Hematopoietic multipotent progenitor cell (in vitro differentiated cells): ENCODE measurements around the gene FNDC10. TPM values are rescaled to one million over a fixed set of nuclear protein-coding genes. Genes with fewer than 3 reads are reported as not detected.
A peak's percentile ranks its signal among the peaks of the same experiment; 100 is the strongest.

Experiments used
- DNase-seq, 3 donors: peaks; one replicate each; pipeline ENCODE4 v3.0.0-alpha.2; 2011 to 2015; ENCODE audit warnings: low read depth in 2 of 3, low spot score in 2 of 3
- total RNA-seq: library from RNA; depleted of rRNA; stranded (reverse); fragments of >200 nt; gene quantifications from one replicate; pipeline ENCODE4 v1.2.3, GENCODE V29; 2012

Gene FNDC10
- total RNA-seq, 1 donor = 3.5 TPM

DNA sequence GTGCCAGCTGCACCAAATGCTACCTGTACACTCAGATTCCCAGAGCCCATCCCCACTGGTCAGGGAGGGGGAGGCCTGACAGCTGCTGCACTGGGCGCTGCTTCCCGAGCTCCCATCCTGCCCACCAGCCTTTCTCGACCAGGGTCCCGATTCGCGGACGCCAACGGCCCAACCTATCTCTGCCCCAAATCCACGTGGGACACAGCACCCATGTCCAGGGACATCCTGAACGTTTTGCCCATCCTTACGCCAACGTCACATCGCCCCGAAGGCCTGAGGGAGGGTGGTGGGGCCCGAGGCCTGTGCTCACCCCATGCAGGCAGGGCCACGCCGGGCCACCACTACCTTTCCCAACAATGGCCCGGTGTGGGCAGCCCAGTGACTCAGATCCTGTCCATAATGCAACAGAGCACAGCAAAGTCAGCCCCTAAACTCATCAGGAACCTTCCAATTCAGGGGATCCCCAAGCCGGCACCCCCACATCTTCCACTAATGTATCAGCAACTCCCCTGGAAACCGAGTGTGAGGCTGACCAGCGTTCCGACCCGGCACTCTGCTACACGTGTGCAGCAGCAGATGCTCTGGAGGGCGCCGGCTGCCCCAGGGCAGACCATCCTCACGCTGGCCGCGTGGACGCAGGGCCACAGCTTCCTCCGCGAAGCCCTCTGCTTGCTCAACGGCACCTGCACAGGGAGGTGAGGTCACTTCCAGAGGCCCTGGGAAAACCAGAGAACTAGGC is 48.2 kb downstream of the FNDC10 start:
- DNase-seq = no peak

DNA sequence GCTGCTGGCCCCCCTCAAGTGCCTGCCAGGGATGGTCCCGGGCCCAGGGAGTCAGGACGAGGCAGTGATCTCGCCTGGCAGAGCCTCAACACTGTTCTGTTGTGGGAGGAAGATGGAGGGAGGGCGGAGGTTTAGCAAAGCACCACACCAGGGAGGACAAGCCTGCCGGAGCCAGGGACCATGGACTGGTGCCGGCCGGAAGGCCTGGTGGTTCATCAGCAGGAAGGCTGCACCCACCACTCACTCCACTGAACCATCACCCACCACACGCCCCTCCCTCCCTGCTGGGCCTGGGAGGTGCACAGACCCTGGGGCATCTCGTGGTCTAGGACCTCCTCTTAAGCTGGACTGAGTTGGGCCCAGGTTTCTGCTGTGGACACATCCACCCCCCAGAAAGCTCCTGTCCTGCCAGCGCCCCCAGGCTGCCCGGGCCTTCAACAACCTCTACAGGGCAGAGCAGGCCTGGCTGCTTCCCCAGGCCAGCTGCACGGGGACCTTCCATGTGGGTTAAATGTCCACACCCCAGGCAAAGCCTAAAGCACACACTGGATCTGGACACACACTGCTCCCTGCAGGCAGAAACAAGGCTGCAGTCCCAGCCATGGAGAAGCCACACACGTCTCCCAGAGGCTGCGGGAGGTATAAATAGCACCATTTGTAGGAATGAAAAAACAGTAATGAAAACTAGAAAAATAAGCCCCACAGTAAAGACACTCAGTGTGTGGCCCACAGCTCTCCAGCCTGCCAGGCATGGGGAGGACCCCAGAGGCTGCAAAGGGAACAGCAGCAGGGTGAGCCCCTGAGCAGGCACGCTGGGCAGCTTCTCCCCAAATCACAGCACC is 49.1 kb downstream of the FNDC10 start:
- peak in 1 of 3 donors; percentile 37 for DNase-seq

DNA sequence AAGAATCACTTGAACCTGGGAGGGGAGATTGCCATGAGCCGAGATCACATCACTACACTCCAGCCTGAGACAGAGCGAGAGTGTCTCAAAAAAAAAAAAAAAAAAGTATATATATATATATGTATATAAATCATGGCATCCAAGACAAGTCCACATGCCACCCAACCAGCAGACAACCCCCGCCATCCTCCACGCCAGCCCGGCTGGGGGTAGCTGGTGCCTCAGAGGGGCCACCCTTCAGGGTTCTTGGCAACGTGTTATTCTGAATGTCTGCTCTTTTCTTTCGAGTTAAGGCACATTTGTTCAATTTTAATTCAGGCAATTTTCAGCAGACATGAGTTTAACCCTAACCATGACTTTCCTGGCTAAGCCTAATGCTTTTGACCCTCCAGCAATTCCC is 49.8 kb downstream of the FNDC10 start:
- no peak for DNase-seq

DNA sequence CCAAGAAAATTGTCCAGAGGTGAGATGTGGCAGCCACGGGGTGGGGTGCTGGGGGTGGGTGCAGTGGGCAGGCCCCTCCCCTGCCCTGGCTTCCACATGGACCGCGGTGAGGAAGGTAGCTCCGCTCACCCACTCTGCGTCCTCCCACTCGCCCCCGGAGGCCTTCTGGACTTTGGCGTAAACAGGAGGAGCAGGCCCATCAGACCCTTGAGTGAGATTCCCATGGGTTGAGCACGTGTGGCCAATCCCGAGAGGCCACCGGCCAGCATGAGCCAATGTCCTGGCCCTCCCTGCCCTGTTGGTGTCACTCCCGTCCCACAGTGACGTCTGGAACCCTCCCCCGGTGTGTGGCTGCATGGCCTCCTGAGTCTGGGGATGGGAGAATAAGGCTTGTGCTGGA is 51.3 kb downstream of the FNDC10 start:
- no peak for DNase-seq

Other genes with a start within 250 kb of the FNDC10 start
- gene MXRA8, start 241.6 kb downstream of the FNDC10 start, total RNA-seq = not detected
- 30.2 TPM for gene AURKAIP1, start 224.9 kb downstream of the FNDC10 start, total RNA-seq
- gene CCNL2, start 200.8 kb downstream of the FNDC10 start, total RNA-seq = 96.4 TPM
- 50.6 TPM for gene MRPL20, start 192.8 kb downstream of the FNDC10 start, total RNA-seq
- 0.54 TPM for gene ANKRD65, start 178.9 kb downstream of the FNDC10 start, total RNA-seq
- 4.8 TPM for gene VWA1, start 164.4 kb downstream of the FNDC10 start, total RNA-seq
- 1.3 TPM for gene ATAD3C, start 150.4 kb downstream of the FNDC10 start, total RNA-seq
- gene ATAD3B, start 128.4 kb downstream of the FNDC10 start, total RNA-seq = 15.1 TPM
- gene ATAD3A, start 88.0 kb downstream of the FNDC10 start, total RNA-seq = 28.8 TPM
- gene TMEM240, start 59.5 kb downstream of the FNDC10 start, total RNA-seq = 1.1 TPM
- 54.7 TPM for gene SSU72, start 25.3 kb downstream of the FNDC10 start, total RNA-seq
- gene MIB2, start 15.4 kb upstream of the FNDC10 start, total RNA-seq = 56.8 TPM
- 1.6 TPM for gene MMP23B, start 32.0 kb upstream of the FNDC10 start, total RNA-seq
- 10.0 TPM for gene CDK11B, start 58.9 kb upstream of the FNDC10 start, total RNA-seq
- gene SLC35E2B, start 92.7 kb upstream of the FNDC10 start, total RNA-seq = 61.9 TPM
- 26.9 TPM for gene CDK11A, start 124.2 kb upstream of the FNDC10 start, total RNA-seq
- 25.9 TPM for gene NADK, start 178.3 kb upstream of the FNDC10 start, total RNA-seq